SIG-M5 treated with dmso at 0.1 percent for 504 hours (cell line): ENCODE data around the gene PKM.
"Not testable (repeated sequence)": the region's sequence is repeated elsewhere in the genome, so short reads cannot be mapped to it uniquely, and the experiment has no call there.

Experiments used
- DNase-seq: peaks from one replicate; lab custom pipeline; 2025; ENCODE audit not compliant: unreplicated experiment; lab: John Stamatoyannopoulos, UW

The PKM gene

GRCh38 chr15:72179950-72180581 lies 50.9 kb downstream of the PKM start:
- no peak for DNase-seq

- no peak for DNase-seq
These were observed 51.9 kb downstream of the PKM start for GRCh38 chr15:72178976-72179585.

- no peak for DNase-seq
These were observed 54.2 kb downstream of the PKM start for GRCh38 chr15:72176743-72177142.

- DNase-seq: no peak
These were observed 54.8 kb downstream of the PKM start for GRCh38 chr15:72176159-72176558.

GRCh38 chr15:72175186-72176044 lies 55.6 kb downstream of the PKM start:
- DNase-seq: no peak

- no peak for DNase-seq
These were observed 56.3 kb downstream of the PKM start for GRCh38 chr15:72174551-72175165.

GRCh38 chr15:72173864-72174550 lies 57.0 kb downstream of the PKM start:
- no peak for DNase-seq

- no peak for DNase-seq
These were observed 57.6 kb downstream of the PKM start for GRCh38 chr15:72173401-72173800.

GRCh38 chr15:72172796-72173195 lies 58.2 kb downstream of the PKM start:
- no peak for DNase-seq

GRCh38 chr15:72171978-72172377 lies 59.0 kb downstream of the PKM start:
- not testable (repeated sequence) for DNase-seq

- DNase-seq: no peak
These were observed 60.3 kb downstream of the PKM start for GRCh38 chr15:72170691-72171090.

- DNase-seq: no peak
These were observed 60.9 kb downstream of the PKM start for GRCh38 chr15:72169921-72170611.

GRCh38 chr15:72169236-72169920 lies 61.6 kb downstream of the PKM start:
- no peak for DNase-seq

GRCh38 chr15:72168808-72169190 lies 62.2 kb downstream of the PKM start:
- DNase-seq: no peak

- peak; percentile 5 for DNase-seq
These were observed 62.7 kb downstream of the PKM start for GRCh38 chr15:72168131-72168807.

- no peak for DNase-seq
These were observed 63.5 kb downstream of the PKM start for GRCh38 chr15:72167445-72167844.

- no peak for DNase-seq
These were observed 64.1 kb downstream of the PKM start for GRCh38 chr15:72166716-72167417.

- no peak for DNase-seq
These were observed 67.3 kb downstream of the PKM start for GRCh38 chr15:72163719-72164118.

GRCh38 chr15:72162569-72162968 lies 68.4 kb downstream of the PKM start:
- no peak for DNase-seq
